ENCODE results near the gene GPC6. TPM values are rescaled to one million over a fixed set of nuclear protein-coding genes. Genes with fewer than 3 reads are reported as not detected.

The GPC6 gene
- total RNA-seq, 1 experiment from 2014 or later, result 0.22 TPM

- H4K20me1 ChIP-seq (ENCODE audit: insufficient read depth), result no peaks in the 10 kb centered on the region
- TF ChIP-seq POLR2A (IDR thresholded peaks at IDR 0.05; ENCODE audit: borderline replicate concordance, extremely low read depth, insufficient read depth, insufficient read length), result no peak
- no peak for TF ChIP-seq SP1 (IDR thresholded peaks at IDR 0.05; ENCODE audit: low read depth)
- no peak for TF ChIP-seq SIN3A (IDR thresholded peaks at IDR 0.05; ENCODE audit: low read depth)
- TF ChIP-seq ZBTB33 (IDR thresholded peaks at IDR 0.05; ENCODE audit: extremely low read depth, insufficient replicate concordance, low read length), result no peak
- no peak for TF ChIP-seq CTCF (IDR thresholded peaks at IDR 0.05 in 2 of 3, conservative IDR thresholded peaks at IDR 0.05 in 1 of 3; ENCODE audit: borderline replicate concordance in 1 of 3, insufficient read depth in 1 of 3, low read depth in 2 of 3, low read length in 2 of 3)
- no peak for TF ChIP-seq CBX3 (IDR thresholded peaks at IDR 0.05; ENCODE audit: low read depth)
- TF ChIP-seq EZH2phosphoT487 (IDR thresholded peaks at IDR 0.05; ENCODE audit: borderline replicate concordance), result no peak
- TF ChIP-seq TCF7L2 (IDR thresholded peaks at IDR 0.05; ENCODE audit: borderline replicate concordance, extremely low read depth, insufficient read depth, insufficient read length), result no peak
- no peak for TF ChIP-seq JUND (IDR thresholded peaks at IDR 0.05)
- TF ChIP-seq ZNF274 (IDR thresholded peaks at IDR 0.05; ENCODE audit: low read depth, low read length), result no peak
- TF ChIP-seq FOSL1 (IDR thresholded peaks at IDR 0.05; ENCODE audit: low read depth), result no peak
- no peak for TF ChIP-seq ATF3 (IDR thresholded peaks at IDR 0.05)
- no peak for TF ChIP-seq ELF1 (IDR thresholded peaks at IDR 0.05; ENCODE audit: borderline replicate concordance, low read depth)
- no peak for TF ChIP-seq MAX (IDR thresholded peaks at IDR 0.05)
- TF ChIP-seq POLR2AphosphoS5 (IDR thresholded peaks at IDR 0.05; ENCODE audit: low read depth, low read length), result no peak
- TF ChIP-seq CEBPB (IDR thresholded peaks at IDR 0.05; ENCODE audit: low read depth), result no peak
- no peaks in the 10 kb centered on the region for H3K9me2 ChIP-seq (ENCODE audit: insufficient read depth)
- intact Hi-C loops (cut with micrococcal nuclease), result no loop called here
- CTCF ChIA-PET, result no interaction called here
- no peaks in the 10 kb centered on the region for H3K36me3 ChIP-seq (ENCODE audit: control insufficient read depth in 1 of 2, insufficient read depth in 2 of 2, low read length in 2 of 2)
- H2AFZ ChIP-seq (ENCODE audit: low read depth, low read length, poor library complexity, severe bottlenecking), result no peak overlapping the region
- no peak overlapping the region for H3K9ac ChIP-seq (ENCODE audit: low read length)
- POLR2A ChIA-PET, result no interaction called here
- no peak overlapping the region for H3K4me3 ChIP-seq (replicated peaks in 1 of 2; ENCODE audit: low read depth in 1 of 2, low read length in 2 of 2)
- no peak overlapping the region for H3K4me2 ChIP-seq (ENCODE audit: low read length)
- BruUV-seq (replicated peaks), result no TSS peak
- no peaks in the 10 kb centered on the region for H3K79me2 ChIP-seq (ENCODE audit: insufficient read depth, low read length)
- DNase-seq (ENCODE audit: low read depth, low spot score) (no peak), ATAC-seq (no peak)
- no peak overlapping the region for H3K27ac ChIP-seq (ENCODE audit: low read depth, low read length)
- no peaks in the 10 kb centered on the region for H3K9me3 ChIP-seq (ENCODE audit: control insufficient read depth in 1 of 2, insufficient read depth in 1 of 2, low read depth in 1 of 2, low read length in 2 of 2)
- H3K27me3 ChIP-seq (ENCODE audit: insufficient read depth, low read length), result no peaks in the 10 kb centered on the region
- RAD21 ChIA-PET (ENCODE audit: low non-redundant PET in 1 of 2, low total read pairs in 2 of 2, uncharacterized antibody in 2 of 2, unreplicated experiment in 2 of 2), result no interaction called here
- no peaks in the 10 kb centered on the region for H3K4me1 ChIP-seq (ENCODE audit: control insufficient read depth in 1 of 2, insufficient read depth in 2 of 2, low read length in 2 of 2)
Measured at GRCh38 chr13:94353167-94353710, 1126.6 kb downstream of the GPC6 start.
